ENCODE measurements around the gene SH3PXD2A.

The SH3PXD2A gene

GRCh38 chr10:103795634-103796270 is 59.6 kb downstream of the SH3PXD2A start:
- TF ChIP-seq GATA2 (IDR thresholded peaks at IDR 0.05; ENCODE audit: low read depth, low read length) (no peak), GATA3 (IDR thresholded peaks at IDR 0.05; ENCODE audit: low read depth, low read length) (no peak)

GRCh38 chr10:103794996-103795395 is 60.4 kb downstream of the SH3PXD2A start:
- TF ChIP-seq GATA3 (IDR thresholded peaks at IDR 0.05; ENCODE audit: low read depth, low read length) (no peak), GATA2 (IDR thresholded peaks at IDR 0.05; ENCODE audit: low read depth, low read length) (no peak)

- TF ChIP-seq GATA2 (IDR thresholded peaks at IDR 0.05; ENCODE audit: low read depth, low read length) = no peak
- no peak for TF ChIP-seq GATA3 (IDR thresholded peaks at IDR 0.05; ENCODE audit: low read depth, low read length)
Observed at GRCh38 chr10:103793920-103794883, 61.2 kb downstream of the SH3PXD2A start.

GRCh38 chr10:103793429-103793828 is 61.9 kb downstream of the SH3PXD2A start:
- TF ChIP-seq GATA3 (IDR thresholded peaks at IDR 0.05; ENCODE audit: low read depth, low read length) = no peak

GRCh38 chr10:103792547-103792946 is 62.8 kb downstream of the SH3PXD2A start:
- TF ChIP-seq GATA2 (IDR thresholded peaks at IDR 0.05; ENCODE audit: low read depth, low read length) (no peak), GATA3 (IDR thresholded peaks at IDR 0.05; ENCODE audit: low read depth, low read length) (no peak)

GRCh38 chr10:103791858-103792257 is 63.5 kb downstream of the SH3PXD2A start:
- TF ChIP-seq GATA3 (IDR thresholded peaks at IDR 0.05; ENCODE audit: low read depth, low read length) (no peak), GATA2 (IDR thresholded peaks at IDR 0.05; ENCODE audit: low read depth, low read length) (no peak)

- TF ChIP-seq GATA3 (IDR thresholded peaks at IDR 0.05; ENCODE audit: low read depth, low read length) = no peak
- no peak for TF ChIP-seq GATA2 (IDR thresholded peaks at IDR 0.05; ENCODE audit: low read depth, low read length)
Observed at GRCh38 chr10:103791291-103791690, 64.1 kb downstream of the SH3PXD2A start.

- no peak for TF ChIP-seq GATA2 (IDR thresholded peaks at IDR 0.05; ENCODE audit: low read depth, low read length)
- TF ChIP-seq GATA3 (IDR thresholded peaks at IDR 0.05; ENCODE audit: low read depth, low read length) = no peak
Observed at GRCh38 chr10:103790580-103790979, 64.8 kb downstream of the SH3PXD2A start.

GRCh38 chr10:103789771-103790201 is 65.6 kb downstream of the SH3PXD2A start:
- TF ChIP-seq GATA3 (IDR thresholded peaks at IDR 0.05; ENCODE audit: low read depth, low read length) = no peak
- no peak for TF ChIP-seq GATA2 (IDR thresholded peaks at IDR 0.05; ENCODE audit: low read depth, low read length)

- no peak for TF ChIP-seq GATA3 (IDR thresholded peaks at IDR 0.05; ENCODE audit: low read depth, low read length)
- TF ChIP-seq GATA2 (IDR thresholded peaks at IDR 0.05; ENCODE audit: low read depth, low read length) = no peak
Observed at GRCh38 chr10:103789161-103789560, 66.2 kb downstream of the SH3PXD2A start.

GRCh38 chr10:103787331-103787730 is 68.0 kb downstream of the SH3PXD2A start:
- TF ChIP-seq GATA2 (IDR thresholded peaks at IDR 0.05; ENCODE audit: low read depth, low read length) (no peak), GATA3 (IDR thresholded peaks at IDR 0.05; ENCODE audit: low read depth, low read length) (no peak)

- TF ChIP-seq GATA2 (IDR thresholded peaks at IDR 0.05; ENCODE audit: low read depth, low read length) (no peak), GATA3 (IDR thresholded peaks at IDR 0.05; ENCODE audit: low read depth, low read length) (no peak)
Observed at GRCh38 chr10:103786020-103786419, 69.4 kb downstream of the SH3PXD2A start.

GRCh38 chr10:103784723-103785418 is 70.5 kb downstream of the SH3PXD2A start:
- TF ChIP-seq GATA3 (IDR thresholded peaks at IDR 0.05; ENCODE audit: low read depth, low read length) (no peak), GATA2 (IDR thresholded peaks at IDR 0.05; ENCODE audit: low read depth, low read length) (no peak)

GRCh38 chr10:103784089-103784488 is 71.3 kb downstream of the SH3PXD2A start:
- TF ChIP-seq GATA3 (IDR thresholded peaks at IDR 0.05; ENCODE audit: low read depth, low read length) (no peak), GATA2 (IDR thresholded peaks at IDR 0.05; ENCODE audit: low read depth, low read length) (no peak)

Data from SH-SY5Y (cell line).